GM12878 (cell line): ENCODE data around the gene TM4SF4. TPM values are rescaled to one million over a fixed set of nuclear protein-coding genes. Genes with fewer than 3 reads are reported as not detected.

ENCODE experiments used
- ATAC-seq: fragments of 200-7000 bp; cut with Tn5 transposase; 3 replicates; pipeline ENCODE4 v1.9.1; 2020; ENCODE audit warnings: mild to moderate bottlenecking, moderate library complexity
- BruUV-seq: library from RNA; stranded (reverse); fragments of 400-500 nt; replicated peaks from 2 replicates; lab custom pipeline; 2021; lab: Mats Ljungman, UMichigan
- CTCF ChIA-PET: fragments of 300-600 bp; sonication (Branson Sonifier 250); formaldehyde crosslinking; extraction: SDS; loops from one replicate; lab custom pipeline; 2021; ENCODE audit warnings: inconsistent platforms; lab: Yijun Ruan, JAX
- POLR2A ChIA-PET: fragments of 350-600 bp; formaldehyde crosslinking; extraction: SDS; loops from one replicate; lab custom pipeline; 2021; ENCODE audit warnings: inconsistent platforms; lab: Charles Lee
- RAD21 ChIA-PET: fragments of 300-600 bp; sonication (Branson Sonifier 250); formaldehyde crosslinking; loops from one replicate; lab custom pipeline; 2023; ENCODE audit warnings: antibody characterized with exemption; ENCODE audit not compliant: unreplicated experiment; lab: Charles Lee
- SMC1A ChIA-PET: fragments of 300-600 bp; sonication (Branson Sonifier 250); formaldehyde crosslinking; loops from one replicate; lab custom pipeline; 2023; ENCODE audit not compliant: unreplicated experiment, uncharacterized antibody; lab: Charles Lee
- DNase-seq: peaks from one replicate; pipeline ENCODE4 v3.0.0-alpha.2; 2011; ENCODE audit warnings: low read depth, low spot score
- FAIRE-seq: peaks from 3 replicates; lab custom pipeline; 2011; peaks lifted over from hg19 to GRCh38; lab: Jason Lieb, UNC
- H2AFZ ChIP-seq: 2 replicates; pipeline ENCODE4 v1.6.0; 2011; ENCODE audit warnings: low read depth, low read length, control low read depth; ENCODE audit not compliant: control insufficient read depth
- H3K27ac ChIP-seq: 2 replicates; pipeline ENCODE4 v1.5.1; 2011; ENCODE audit warnings: control low read depth; ENCODE audit not compliant: control insufficient read depth, insufficient read depth
- H3K27me3 ChIP-seq, 2 experiments: replicated peaks in 1 of 2; 2 replicates each; pipeline versions ENCODE4 v1.6.0 to v1.6.1; 2011; ENCODE audit warnings: low read length in 1 of 2; ENCODE audit not compliant: control insufficient read depth in 2 of 2, insufficient read depth in 2 of 2
- H3K36me3 ChIP-seq, 2 experiments: 2 replicates each; pipeline ENCODE4 v1.5.1; 2011; ENCODE audit warnings: low read length in 1 of 2; ENCODE audit not compliant: control insufficient read depth in 2 of 2, insufficient read depth in 2 of 2
- H3K4me1 ChIP-seq: 2 replicates; pipeline ENCODE4 v1.6.1; 2011; ENCODE audit warnings: mild to moderate bottlenecking, low read length, moderate library complexity, mixed read lengths; ENCODE audit not compliant: control insufficient read depth, insufficient read depth
- H3K4me2 ChIP-seq: 2 replicates; pipeline ENCODE4 v1.6.0; 2011; ENCODE audit warnings: control low read depth; ENCODE audit not compliant: control insufficient read depth, insufficient read depth
- H3K4me3 ChIP-seq: fragments of 200-600 bp; sonication (generic); 2 replicates; pipeline ENCODE4 v1.5.1; 2016
- H3K79me2 ChIP-seq: 2 replicates; pipeline ENCODE4 v1.6.0; 2011; ENCODE audit warnings: low read length; ENCODE audit not compliant: control insufficient read depth, insufficient read depth
- H3K9ac ChIP-seq: 2 replicates; pipeline ENCODE4 v1.8.0; 2011; ENCODE audit warnings: low read length, control low read depth, mixed read lengths; ENCODE audit not compliant: control insufficient read depth, insufficient read depth
- H3K9me3 ChIP-seq: replicated peaks from 3 replicates; pipeline ENCODE4 v1.5.1; 2011; ENCODE audit warnings: mild to moderate bottlenecking, low read length; ENCODE audit not compliant: control insufficient read depth, insufficient read depth
- H4K20me1 ChIP-seq: 2 replicates; pipeline ENCODE4 v1.6.0; 2011; ENCODE audit not compliant: control insufficient read depth, insufficient read depth
- CEBPB ChIP-seq, 2 experiments: fragments of 150-350 bp in 1 of 2; IDR thresholded peaks; 2 replicates each; pipeline ENCODE4 v1.6.1; 2012 to 2014; ENCODE audit warnings: low read depth in 2 of 2, low read length in 2 of 2, borderline replicate concordance in 1 of 2, inconsistent platforms in 1 of 2
- RAD51 ChIP-seq: fragments of 450-650 bp; IDR thresholded peaks from 2 replicates; pipeline ENCODE4 v1.6.1; 2016; ENCODE audit warnings: moderate library complexity, mild to moderate bottlenecking, inconsistent platforms
- RFX5 ChIP-seq: IDR thresholded peaks from 2 replicates; pipeline ENCODE4 v1.6.1; 2011; ENCODE audit warnings: low read depth, low read length, improper control_type of control experiment
- TAF1 ChIP-seq: IDR thresholded peaks from 2 replicates; pipeline ENCODE4 v1.6.1; 2011; ENCODE audit warnings: mild to moderate bottlenecking, low read depth, low read length, borderline replicate concordance
- WGBS: methylation state at CpG from one replicate; pipeline ENCODE4 v1.1.6; 2016; ENCODE audit warnings: low lambda C conversion rate; ENCODE audit not compliant: insufficient replicate concordance, insufficient coverage; ENCODE audit errors: missing lambda C conversion rate; 5-methylcytosine and 5-hydroxymethylcytosine counted together
- in situ Hi-C: fragments of 300-500 bp; cut with MboI; formaldehyde crosslinking; loops from 9 replicates; pipeline ENCODE4 v1.14.3; 2018; ENCODE audit warnings: mixed read lengths
- intact Hi-C: fragments of 100-400 bp; cut with micrococcal nuclease; formaldehyde crosslinking; loops from one replicate; pipeline ENCODE4 v1.14.2; 2022; ENCODE audit not compliant: unreplicated experiment
- polyA plus RNA-seq, 11 experiments: library from polyadenylated mRNA; depleted of rRNA in 4 of 11; unstranded in 6 of 11; stranded (reverse) in 5 of 11; fragments of >200 nt; fragmentation: Nextera tagmentation in 4 of 11; fragmentation: Illumina TruSeq in 1 of 11; extraction: Ambion mirVana in 4 of 11; extraction: Trizol in 1 of 11; gene quantifications; 1 replicate in 1 of 11; 2 replicates in 10 of 11; pipeline versions ENCODE4 v1.2.1 to v1.2.3, GENCODE V29; 2011 to 2016; ENCODE audit warnings: inconsistent platforms in 2 of 11, missing spikeins in 2 of 11, low read depth in 1 of 11
- total RNA-seq, 4 experiments: library from RNA; depleted of rRNA in 3 of 4; stranded (reverse); fragments of >200 nt in 3 of 4; fragmentation: Illumina TruSeq in 1 of 4; extraction: Trizol in 1 of 4; gene quantifications; 2 replicates each; pipeline versions ENCODE4 v1.2.1 to v1.2.3, GENCODE V29; 2013 to 2021
- TF ChIP-seq, protein P1 (sequence below): IDR thresholded peaks from 2 replicates; pipeline ENCODE4 v1.6.1; 2012; ENCODE audit warnings: mild to moderate bottlenecking, low read depth, low read length

TM4SF4 gene
- total and polyA plus RNA-seq, 10 of the 15 experiments (the other 5 are each of a cell fraction or from before 2014, with no cell fraction given) = 0.06 to 1.3 TPM; not detected in 8

DNA sequence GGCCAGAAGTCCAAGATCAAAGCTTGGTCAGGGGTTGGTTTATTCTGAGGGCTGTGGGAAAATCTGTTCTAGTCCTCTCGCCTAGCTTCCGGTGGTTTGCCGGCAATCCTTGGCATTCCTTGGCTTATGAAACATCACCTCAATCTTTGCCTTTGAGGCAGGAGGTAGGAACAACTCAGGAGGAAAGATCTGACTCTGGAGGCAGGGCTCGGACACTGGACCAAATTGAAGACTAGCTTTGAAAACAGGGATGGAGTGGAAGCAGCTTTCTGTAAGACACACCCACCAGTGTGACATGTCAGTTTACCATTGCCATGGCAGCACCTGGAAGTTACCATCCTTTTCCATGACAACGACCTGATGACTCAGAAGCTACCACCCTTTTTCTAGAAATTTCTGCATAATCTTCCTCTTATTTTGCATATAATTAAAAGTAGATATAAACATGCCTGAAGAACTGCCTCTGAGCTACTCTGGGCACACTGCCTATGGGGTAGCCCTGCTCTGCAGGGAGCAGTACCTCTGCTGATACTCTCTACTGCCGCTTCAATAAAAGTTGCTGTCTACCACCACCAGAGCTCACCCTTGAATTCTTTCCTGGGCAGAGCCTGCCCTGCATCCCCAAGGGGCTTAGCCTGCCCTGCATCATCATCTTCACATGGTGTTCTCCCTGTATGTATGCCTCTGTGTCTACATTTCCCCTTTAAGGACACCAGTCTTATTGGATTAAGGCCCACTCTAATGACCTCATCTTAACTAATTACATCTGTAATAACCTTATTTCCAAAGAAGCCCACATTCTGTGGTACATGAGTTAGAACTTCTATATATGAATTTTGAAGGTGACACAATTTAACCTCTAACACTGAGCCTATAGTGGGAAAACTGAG is 38.3 kb upstream of the TM4SF4 start:
- ATAC-seq (no peak), DNase-seq (no peak), FAIRE-seq (no peak)
- Histone ChIP-seq H3K27ac (no peak overlapping the region), H2AFZ (no peak overlapping the region), H3K9me3 (no peaks in the 10 kb centered on the region), H4K20me1 (no peaks in the 10 kb centered on the region), H3K4me2 (no peak overlapping the region), H3K4me3 (no peak overlapping the region), H3K79me2 (no peaks in the 10 kb centered on the region), H3K36me3 (no peaks in the 10 kb centered on the region), H3K9ac (no peak overlapping the region), H3K4me1 (no peaks in the 10 kb centered on the region), H3K27me3 (peaks cover 0 to 3% of the 10 kb centered on the region in 2 experiments; a peak in 1 of 4 replicates)
- ChIA-PET RAD21 (no interaction called here), CTCF (interaction anchor here (0.8 to 1.5 kb wide), 3 partner anchors 43 to 72 kb away, joined by 3 read pairs; no protein-coding TSS in a partner anchor), SMC1A (interaction anchor here (0.7 kb wide), 1 partner anchor 17 kb away, joined by 3 read pairs; no protein-coding TSS in a partner anchor), POLR2A (no interaction called here)
- 59% methylated on average over 6 of the region's 6 CpGs for WGBS
- intact Hi-C loops (no loop called here), in situ Hi-C loops (no loop called here)
- TF ChIP-seq CEBPB (IDR thresholded peaks at IDR 0.05; ENCODE audit: borderline replicate concordance in 1 of 2, low read depth in 2 of 2, low read length in 2 of 2) (no peak), TAF1 (no peak), RAD51 (no peak), RFX5 (no peak)
- TF ChIP-seq, protein P1, sequence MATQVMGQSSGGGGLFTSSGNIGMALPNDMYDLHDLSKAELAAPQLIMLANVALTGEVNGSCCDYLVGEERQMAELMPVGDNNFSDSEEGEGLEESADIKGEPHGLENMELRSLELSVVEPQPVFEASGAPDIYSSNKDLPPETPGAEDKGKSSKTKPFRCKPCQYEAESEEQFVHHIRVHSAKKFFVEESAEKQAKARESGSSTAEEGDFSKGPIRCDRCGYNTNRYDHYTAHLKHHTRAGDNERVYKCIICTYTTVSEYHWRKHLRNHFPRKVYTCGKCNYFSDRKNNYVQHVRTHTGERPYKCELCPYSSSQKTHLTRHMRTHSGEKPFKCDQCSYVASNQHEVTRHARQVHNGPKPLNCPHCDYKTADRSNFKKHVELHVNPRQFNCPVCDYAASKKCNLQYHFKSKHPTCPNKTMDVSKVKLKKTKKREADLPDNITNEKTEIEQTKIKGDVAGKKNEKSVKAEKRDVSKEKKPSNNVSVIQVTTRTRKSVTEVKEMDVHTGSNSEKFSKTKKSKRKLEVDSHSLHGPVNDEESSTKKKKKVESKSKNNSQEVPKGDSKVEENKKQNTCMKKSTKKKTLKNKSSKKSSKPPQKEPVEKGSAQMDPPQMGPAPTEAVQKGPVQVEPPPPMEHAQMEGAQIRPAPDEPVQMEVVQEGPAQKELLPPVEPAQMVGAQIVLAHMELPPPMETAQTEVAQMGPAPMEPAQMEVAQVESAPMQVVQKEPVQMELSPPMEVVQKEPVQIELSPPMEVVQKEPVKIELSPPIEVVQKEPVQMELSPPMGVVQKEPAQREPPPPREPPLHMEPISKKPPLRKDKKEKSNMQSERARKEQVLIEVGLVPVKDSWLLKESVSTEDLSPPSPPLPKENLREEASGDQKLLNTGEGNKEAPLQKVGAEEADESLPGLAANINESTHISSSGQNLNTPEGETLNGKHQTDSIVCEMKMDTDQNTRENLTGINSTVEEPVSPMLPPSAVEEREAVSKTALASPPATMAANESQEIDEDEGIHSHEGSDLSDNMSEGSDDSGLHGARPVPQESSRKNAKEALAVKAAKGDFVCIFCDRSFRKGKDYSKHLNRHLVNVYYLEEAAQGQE = no peak
- BruUV-seq = no TSS peak
